MCF 10A (cell line): Measurements from ENCODE around the gene GIMD1. TPM values are rescaled to one million over a fixed set of nuclear protein-coding genes. Genes with fewer than 3 reads are reported as not detected.
"Not testable (repeated sequence)": the region's sequence is repeated elsewhere in the genome, so short reads cannot be mapped to it uniquely, and the experiment has no call there.

ENCODE experiments used
- BruUV-seq: library from RNA; stranded (reverse); fragments of 400-500 nt; replicated peaks from 2 replicates; lab custom pipeline; 2021; lab: Mats Ljungman, UMichigan
- CTCF ChIA-PET: fragments of 300-600 bp; sonication (Branson Sonifier 250); formaldehyde crosslinking; extraction: SDS; loops from one replicate; lab custom pipeline; 2021; ENCODE audit warnings: antibody characterized with exemption, inconsistent platforms; lab: Yijun Ruan, JAX
- POLR2A ChIA-PET: fragments of 300-600, 350-650 bp; sonication (Branson Sonifier 250); formaldehyde crosslinking; extraction: SDS; loops from one replicate; lab custom pipeline; 2020; ENCODE audit warnings: antibody characterized with exemption, inconsistent platforms; lab: Yijun Ruan, JAX
- DNase-seq: peaks from one replicate; pipeline ENCODE4 v3.0.0-alpha.2; 2018; ENCODE audit not compliant: unreplicated experiment
- H3K27ac Mint-ChIP-seq: one replicate; pipeline ENCODE4 v1.8.0; 2022; ENCODE audit warnings: mild to moderate bottlenecking, low read depth, mixed read lengths; ENCODE audit not compliant: unreplicated experiment
- H3K27me3 Mint-ChIP-seq: one replicate; pipeline ENCODE4 v1.8.0; 2022; ENCODE audit warnings: mixed read lengths; ENCODE audit not compliant: insufficient read depth, unreplicated experiment
- H3K36me3 Mint-ChIP-seq: one replicate; pipeline ENCODE4 v1.8.0; 2022; ENCODE audit warnings: mild to moderate bottlenecking, moderate library complexity, mixed read lengths; ENCODE audit not compliant: insufficient read depth, unreplicated experiment
- H3K4me1 Mint-ChIP-seq: one replicate; pipeline ENCODE4 v1.8.0; 2022; ENCODE audit warnings: mixed read lengths; ENCODE audit not compliant: insufficient read depth, unreplicated experiment
- H3K4me3 Mint-ChIP-seq: one replicate; pipeline ENCODE4 v1.8.0; 2022; ENCODE audit warnings: mild to moderate bottlenecking, moderate library complexity, mixed read lengths; ENCODE audit not compliant: unreplicated experiment
- H3K9me3 Mint-ChIP-seq: one replicate; pipeline ENCODE4 v1.8.0; 2022; ENCODE audit warnings: mixed read lengths; ENCODE audit not compliant: unreplicated experiment
- CTCF ChIP-seq: fragments of 200-600 bp; IDR thresholded peaks from one replicate; pipeline ENCODE4 v1.8.0; 2022; ENCODE audit warnings: antibody characterized with exemption, mild to moderate bottlenecking; ENCODE audit not compliant: unreplicated experiment
- intact Hi-C: fragments of 100-400 bp; cut with micrococcal nuclease; formaldehyde crosslinking; loops from 2 replicates; pipeline ENCODE4 v1.14.1; 2022
- total RNA-seq: library from RNA; stranded (reverse); gene quantifications from 2 replicates; pipeline ENCODE4 v1.2.3, GENCODE V29; 2022

The GIMD1 gene
- total RNA-seq, 1 experiment from 2014 or later, result not detected

- no peaks in the 10 kb centered on the region for H3K36me3 Mint-ChIP-seq
- TF ChIP-seq CTCF, result no peak
- H3K9me3 Mint-ChIP-seq, result peaks cover 24% of the 10 kb centered on the region
Observed at GRCh38 chr4:106401157-106401556, 32.6 kb upstream of the GIMD1 start.

GRCh38 chr4:106398898-106399297 lies 30.3 kb upstream of the GIMD1 start:
- CTCF ChIA-PET, result interaction anchor here (0.5 to 0.7 kb wide), 2 partner anchors 13 to 732 kb away, joined by 3 read pairs; no protein-coding TSS in a partner anchor
- BruUV-seq, H3K4me1 Mint-ChIP-seq, H3K27ac Mint-ChIP-seq, H3K27me3 Mint-ChIP-seq, H3K36me3 Mint-ChIP-seq, H3K4me3 Mint-ChIP-seq, intact Hi-C loops, DNase-seq: not testable (repeated sequence)
- POLR2A ChIA-PET, result interaction anchor here (0.6 kb wide), 1 partner anchor 42 kb away, joined by 3 read pairs; no protein-coding TSS in a partner anchor
- peaks cover 24% of the 10 kb centered on the region for H3K9me3 Mint-ChIP-seq

More at GRCh38 chr4:106401157-106401556, 32.6 kb upstream of the GIMD1 start:
- Mint-ChIP-seq H3K27me3 (no peaks in the 10 kb centered on the region), H3K4me1 (no peaks in the 10 kb centered on the region), H3K4me3 (no peak overlapping the region), H3K27ac (no peak overlapping the region)
- BruUV-seq, result no TSS peak
- DNase-seq, result no peak
- CTCF ChIA-PET, result no interaction called here
- POLR2A ChIA-PET, result no interaction called here
- intact Hi-C loops, result no loop called here

- intact Hi-C loops, result no loop called here
- BruUV-seq, result no TSS peak
- H3K9me3 Mint-ChIP-seq, result peaks cover 19% of the 10 kb centered on the region
- H3K27ac Mint-ChIP-seq, result no peak overlapping the region
- no peak for TF ChIP-seq CTCF
- H3K27me3 Mint-ChIP-seq, result no peaks in the 10 kb centered on the region
- no peaks in the 10 kb centered on the region for H3K4me1 Mint-ChIP-seq
- POLR2A ChIA-PET, result no interaction called here
- no peak overlapping the region for H3K4me3 Mint-ChIP-seq
- H3K36me3 Mint-ChIP-seq, result no peaks in the 10 kb centered on the region
- CTCF ChIA-PET, result no interaction called here
- DNase-seq, result no peak
Observed at GRCh38 chr4:106395582-106395981, 27.0 kb upstream of the GIMD1 start.

GRCh38 chr4:106385853-106386393 lies 17.3 kb upstream of the GIMD1 start:
- TF ChIP-seq CTCF, result no peak
- intact Hi-C loops, result no loop called here
- Mint-ChIP-seq H3K9me3 (peaks cover 6% of the 10 kb centered on the region), H3K36me3 (no peaks in the 10 kb centered on the region), H3K4me3 (no peak overlapping the region), H3K27ac (no peak overlapping the region), H3K27me3 (no peaks in the 10 kb centered on the region), H3K4me1 (no peaks in the 10 kb centered on the region)
- no peak for DNase-seq
- POLR2A ChIA-PET, result interaction anchor here (0.6 kb wide), 1 partner anchor 1138 kb away, joined by 3 read pairs; no protein-coding TSS in a partner anchor
- no TSS peak for BruUV-seq
- CTCF ChIA-PET, result no interaction called here
